CD4-positive, alpha-beta T cell treated with Interferon gamma for 1 hour (primary cell): ENCODE measurements around the gene MYZAP.

Source experiments
- DNase-seq: peaks from one replicate; pipeline ENCODE4 v3.0.0-alpha.2; 2020

MYZAP gene

GRCh38 chr15:57591822-57592367 is at the start of gene MYZAP:
Gene MYZAP (plus strand): TSS chr15:57591904. CDS start chr15:57592035, 131 bp downstream.
- DNase-seq = peak; percentile 59

- DNase-seq = no peak
Observed at GRCh38 chr15:57542505-57542817, 49.2 kb upstream of the MYZAP start.

- no peak for DNase-seq
Observed at GRCh38 chr15:57544848-57545480, 46.7 kb upstream of the MYZAP start.

- no peak for DNase-seq
Observed at GRCh38 chr15:57545995-57546394, 45.7 kb upstream of the MYZAP start.

- DNase-seq = no peak
Observed at GRCh38 chr15:57547243-57547755, 44.4 kb upstream of the MYZAP start.

- DNase-seq = no peak
Observed at GRCh38 chr15:57548351-57548750, 43.4 kb upstream of the MYZAP start.

- DNase-seq = no peak
Observed at GRCh38 chr15:57548835-57549234, 42.9 kb upstream of the MYZAP start.

- DNase-seq = no peak
Observed at GRCh38 chr15:57549935-57550334, 41.8 kb upstream of the MYZAP start.

- no peak for DNase-seq
Observed at GRCh38 chr15:57550640-57551039, 41.1 kb upstream of the MYZAP start.

- DNase-seq = no peak
Observed at GRCh38 chr15:57551715-57552677, 39.7 kb upstream of the MYZAP start.

GRCh38 chr15:57552678-57553334 is 38.9 kb upstream of the MYZAP start:
- DNase-seq = no peak

GRCh38 chr15:57553526-57553925 is 38.2 kb upstream of the MYZAP start:
- DNase-seq = no peak

GRCh38 chr15:57554063-57554811 is 37.5 kb upstream of the MYZAP start:
- no peak for DNase-seq

- no peak for DNase-seq
Observed at GRCh38 chr15:57554812-57555179, 36.9 kb upstream of the MYZAP start.

- no peak for DNase-seq
Observed at GRCh38 chr15:57555270-57555669, 36.4 kb upstream of the MYZAP start.

- no peak for DNase-seq
Observed at GRCh38 chr15:57556040-57556439, 35.7 kb upstream of the MYZAP start.

- no peak for DNase-seq
Observed at GRCh38 chr15:57557267-57557666, 34.4 kb upstream of the MYZAP start.

GRCh38 chr15:57557810-57558209 is 33.9 kb upstream of the MYZAP start:
- no peak for DNase-seq

- DNase-seq = peak; percentile 50
Observed at GRCh38 chr15:57559875-57560274, 31.8 kb upstream of the MYZAP start.

GRCh38 chr15:57561041-57561711 is 30.5 kb upstream of the MYZAP start:
- DNase-seq = peak; percentile 63

- no peak for DNase-seq
Observed at GRCh38 chr15:57562196-57562769, 29.4 kb upstream of the MYZAP start.

- no peak for DNase-seq
Observed at GRCh38 chr15:57563416-57563815, 28.3 kb upstream of the MYZAP start.
